PC-9 (cell line): ENCODE results near the gene C1QTNF1. TPM values are rescaled to one million over a fixed set of nuclear protein-coding genes. Genes with fewer than 3 reads are reported as not detected.

Experiments
- BruUV-seq: library from RNA; stranded (reverse); fragments of 400-500 nt; replicated peaks from 2 replicates; lab custom pipeline; 2021; lab: Mats Ljungman, UMichigan
- CTCF ChIA-PET: fragments of 300-600 bp; sonication (Branson Sonifier 250); formaldehyde crosslinking; loops from one replicate; lab custom pipeline; 2022; ENCODE audit warnings: antibody characterized with exemption; lab: Charles Lee
- POLR2A ChIA-PET: fragments of 300-600 bp; sonication (Branson Sonifier 250); formaldehyde crosslinking; loops from one replicate; lab custom pipeline; 2022; ENCODE audit warnings: antibody characterized with exemption; ENCODE audit not compliant: unreplicated experiment; lab: Charles Lee
- DNase-seq, 2 experiments: peaks; one replicate each; pipeline versions ENCODE4 v3.0.0 to v3.0.0-alpha.2; 2015 to 2022; ENCODE audit warnings: mixed read lengths in 1 of 2
- H2AFZ ChIP-seq: fragments of 200-600 bp; sonication (generic); 2 replicates; pipeline ENCODE4 v1.8.1; 2017; ENCODE audit warnings: antibody characterized with exemption
- H3F3A ChIP-seq: fragments of 200-600 bp; sonication (generic); 2 replicates; pipeline ENCODE4 v1.8.1; 2017; ENCODE audit warnings: antibody characterized with exemption, mild to moderate bottlenecking, low read depth; ENCODE audit not compliant: insufficient read depth
- H3K27ac ChIP-seq: fragments of 200-600 bp; sonication (generic); 2 replicates; pipeline ENCODE4 v1.6.1; 2016; ENCODE audit warnings: mixed run types
- H3K27me3 ChIP-seq: fragments of 200-600 bp; sonication (generic); 2 replicates; pipeline ENCODE4 v1.6.1; 2016; ENCODE audit warnings: low read depth, mixed run types; ENCODE audit not compliant: insufficient read depth
- H3K36me3 ChIP-seq: fragments of 200-600 bp; sonication (generic); 2 replicates; pipeline ENCODE4 v1.6.1; 2016; ENCODE audit warnings: low read depth, mixed run types
- H3K4me1 ChIP-seq: fragments of 200-600 bp; sonication (generic); replicated peaks from 2 replicates; pipeline ENCODE4 v1.6.1; 2016; ENCODE audit warnings: mixed run types; ENCODE audit not compliant: insufficient read depth
- H3K4me2 ChIP-seq: fragments of 200-600 bp; sonication (generic); 2 replicates; pipeline ENCODE4 v1.6.1; 2017; ENCODE audit warnings: mixed run types
- H3K4me3 ChIP-seq: fragments of 200-600 bp; sonication (generic); 2 replicates; pipeline ENCODE4 v1.6.1; 2016; ENCODE audit warnings: mixed run types
- H3K79me2 ChIP-seq: fragments of 200-600 bp; sonication (generic); 2 replicates; pipeline ENCODE4 v1.6.1; 2017; ENCODE audit warnings: low read depth, mixed run types
- H3K9me2 ChIP-seq: fragments of 200-600 bp; sonication (generic); 2 replicates; pipeline ENCODE4 v1.8.1; 2017; ENCODE audit warnings: mild to moderate bottlenecking; ENCODE audit not compliant: insufficient read depth
- H3K9me3 ChIP-seq: fragments of 200-600 bp; sonication (generic); 2 replicates; pipeline ENCODE4 v1.8.1; 2016; ENCODE audit warnings: low read depth; ENCODE audit not compliant: insufficient read depth
- H4K20me1 ChIP-seq: fragments of 200-600 bp; sonication (generic); 2 replicates; pipeline ENCODE4 v1.8.1; 2017; ENCODE audit not compliant: insufficient read depth
- CTCF ChIP-seq: fragments of 200-600 bp; sonication (generic); conservative IDR thresholded peaks from 2 replicates; pipeline ENCODE4 v1.6.1; 2017; ENCODE audit warnings: mixed run types, antibody characterized with exemption, mild to moderate bottlenecking, moderate library complexity
- EZH2 ChIP-seq: fragments of 200-600 bp; sonication (generic); IDR thresholded peaks from 2 replicates; pipeline ENCODE4 v1.8.0; 2017; ENCODE audit warnings: antibody characterized with exemption, low read depth
- intact Hi-C: fragments of 100-400 bp; cut with micrococcal nuclease; formaldehyde crosslinking; loops from one replicate; pipeline ENCODE4 v1.10.0; 2022; ENCODE audit not compliant: unreplicated experiment
- total RNA-seq: library from RNA; stranded (reverse); gene quantifications from 2 replicates; pipeline ENCODE4 v1.2.3, GENCODE V29; 2021

The C1QTNF1 gene
- total RNA-seq, 1 experiment from 2014 or later: 3.4 TPM

DNA sequence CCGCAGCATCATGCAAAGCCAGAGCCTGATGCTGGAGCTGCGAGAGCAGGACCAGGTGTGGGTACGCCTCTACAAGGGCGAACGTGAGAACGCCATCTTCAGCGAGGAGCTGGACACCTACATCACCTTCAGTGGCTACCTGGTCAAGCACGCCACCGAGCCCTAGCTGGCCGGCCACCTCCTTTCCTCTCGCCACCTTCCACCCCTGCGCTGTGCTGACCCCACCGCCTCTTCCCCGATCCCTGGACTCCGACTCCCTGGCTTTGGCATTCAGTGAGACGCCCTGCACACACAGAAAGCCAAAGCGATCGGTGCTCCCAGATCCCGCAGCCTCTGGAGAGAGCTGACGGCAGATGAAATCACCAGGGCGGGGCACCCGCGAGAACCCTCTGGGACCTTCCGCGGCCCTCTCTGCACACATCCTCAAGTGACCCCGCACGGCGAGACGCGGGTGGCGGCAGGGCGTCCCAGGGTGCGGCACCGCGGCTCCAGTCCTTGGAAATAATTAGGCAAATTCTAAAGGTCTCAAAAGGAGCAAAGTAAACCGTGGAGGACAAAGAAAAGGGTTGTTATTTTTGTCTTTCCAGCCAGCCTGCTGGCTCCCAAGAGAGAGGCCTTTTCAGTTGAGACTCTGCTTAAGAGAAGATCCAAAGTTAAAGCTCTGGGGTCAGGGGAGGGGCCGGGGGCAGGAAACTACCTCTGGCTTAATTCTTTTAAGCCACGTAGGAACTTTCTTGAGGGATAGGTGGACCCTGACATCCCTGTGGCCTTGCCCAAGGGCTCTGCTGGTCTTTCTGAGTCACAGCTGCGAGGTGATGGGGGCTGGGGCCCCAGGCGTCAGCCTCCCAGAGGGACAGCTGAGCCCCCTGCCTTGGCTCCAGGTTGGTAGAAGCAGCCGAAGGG lies 24.2 kb downstream of the C1QTNF1 start:
- peaks cover 2% of the 10 kb centered on the region for H3F3A ChIP-seq
- CTCF ChIA-PET: interaction anchor here (0.5 to 0.9 kb wide), 3 partner anchors 11 to 176 kb away, joined by 3 to 4 read pairs (median 4); no protein-coding TSS in a partner anchor
- H2AFZ ChIP-seq: no peak overlapping the region
- no peaks in the 10 kb centered on the region for H3K9me3 ChIP-seq
- TF ChIP-seq EZH2 (no peak), CTCF (no peak)
- H3K4me3 ChIP-seq: no peak overlapping the region
- no peaks in the 10 kb centered on the region for H3K4me1 ChIP-seq
- no peak overlapping the region for H3K27ac ChIP-seq
- no peak overlapping the region for H3K4me2 ChIP-seq
- H3K79me2 ChIP-seq: no peaks in the 10 kb centered on the region
- H4K20me1 ChIP-seq: no peaks in the 10 kb centered on the region
- no peaks in the 10 kb centered on the region for H3K36me3 ChIP-seq
- POLR2A ChIA-PET: no interaction called here
- H3K27me3 ChIP-seq: no peaks in the 10 kb centered on the region
- no TSS peak for BruUV-seq
- DNase-seq: no peak
- H3K9me2 ChIP-seq: no peaks in the 10 kb centered on the region
- intact Hi-C loops: no loop called here

DNA sequence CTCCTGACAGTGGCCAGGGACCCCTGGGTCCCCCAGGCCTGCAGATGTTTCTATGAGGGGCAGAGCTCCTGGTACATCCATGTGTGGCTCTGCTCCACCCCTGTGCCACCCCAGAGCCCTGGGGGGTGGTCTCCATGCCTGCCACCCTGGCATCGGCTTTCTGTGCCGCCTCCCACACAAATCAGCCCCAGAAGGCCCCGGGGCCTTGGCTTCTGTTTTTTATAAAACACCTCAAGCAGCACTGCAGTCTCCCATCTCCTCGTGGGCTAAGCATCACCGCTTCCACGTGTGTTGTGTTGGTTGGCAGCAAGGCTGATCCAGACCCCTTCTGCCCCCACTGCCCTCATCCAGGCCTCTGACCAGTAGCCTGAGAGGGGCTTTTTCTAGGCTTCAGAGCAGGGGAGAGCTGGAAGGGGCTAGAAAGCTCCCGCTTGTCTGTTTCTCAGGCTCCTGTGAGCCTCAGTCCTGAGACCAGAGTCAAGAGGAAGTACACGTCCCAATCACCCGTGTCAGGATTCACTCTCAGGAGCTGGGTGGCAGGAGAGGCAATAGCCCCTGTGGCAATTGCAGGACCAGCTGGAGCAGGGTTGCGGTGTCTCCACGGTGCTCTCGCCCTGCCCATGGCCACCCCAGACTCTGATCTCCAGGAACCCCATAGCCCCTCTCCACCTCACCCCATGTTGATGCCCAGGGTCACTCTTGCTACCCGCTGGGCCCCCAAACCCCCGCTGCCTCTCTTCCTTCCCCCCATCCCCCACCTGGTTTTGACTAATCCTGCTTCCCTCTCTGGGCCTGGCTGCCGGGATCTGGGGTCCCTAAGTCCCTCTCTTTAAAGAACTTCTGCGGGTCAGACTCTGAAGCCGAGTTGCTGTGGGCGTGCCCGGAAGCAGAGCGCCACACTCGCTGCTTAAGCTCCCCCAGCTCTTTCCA lies 25.1 kb downstream of the C1QTNF1 start:
- Histone ChIP-seq H3K4me2 (no peak overlapping the region), H3K27me3 (no peaks in the 10 kb centered on the region), H3K79me2 (no peaks in the 10 kb centered on the region), H3K4me3 (no peak overlapping the region), H3K9me3 (no peaks in the 10 kb centered on the region), H3K27ac (no peak overlapping the region), H3K9me2 (no peaks in the 10 kb centered on the region), H2AFZ (no peak overlapping the region), H4K20me1 (no peaks in the 10 kb centered on the region), H3K36me3 (no peaks in the 10 kb centered on the region), H3F3A (no peaks in the 10 kb centered on the region), H3K4me1 (no peaks in the 10 kb centered on the region)
- TF ChIP-seq EZH2: no peak
- no peak for TF ChIP-seq CTCF
- ChIA-PET POLR2A (no interaction called here), CTCF (interaction anchor here (0.5 to 0.9 kb wide), 2 partner anchors 29 to 177 kb away, joined by 3 to 4 read pairs; no protein-coding TSS in a partner anchor)
- no TSS peak for BruUV-seq
- intact Hi-C loops: no loop called here
- DNase-seq: no peak

DNA sequence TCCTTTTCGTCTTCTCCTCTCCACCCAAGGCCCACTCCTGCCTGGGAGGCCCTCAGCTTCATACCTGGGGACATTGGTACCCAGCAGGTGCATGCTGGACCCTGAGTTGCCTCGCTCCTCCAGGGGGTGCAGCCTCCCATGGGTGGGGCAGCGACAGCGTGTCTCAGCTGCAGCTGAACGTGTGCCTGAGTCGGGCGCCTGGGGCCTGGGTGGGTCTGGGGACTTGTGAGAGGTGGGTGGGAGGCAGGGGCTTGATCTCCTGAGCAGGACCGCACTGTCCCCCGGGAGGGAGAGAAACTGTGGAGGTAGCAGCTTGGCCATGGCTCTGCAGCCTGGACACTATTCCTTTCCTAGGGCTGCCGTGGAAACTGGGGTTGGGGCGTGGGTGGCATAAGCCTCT lies 25.9 kb downstream of the C1QTNF1 start:
- POLR2A ChIA-PET: no interaction called here
- CTCF ChIA-PET: no interaction called here

More for the DNA sequence above, 25.9 kb downstream of the C1QTNF1 start:
- no peaks in the 10 kb centered on the region for H3K9me2 ChIP-seq
- no peaks in the 10 kb centered on the region for H4K20me1 ChIP-seq
- H2AFZ ChIP-seq: no peak overlapping the region
- H3K27ac ChIP-seq: no peak overlapping the region
- TF ChIP-seq EZH2 (no peak), CTCF (no peak)
- no peaks in the 10 kb centered on the region for H3K36me3 ChIP-seq
- no peak for DNase-seq
- intact Hi-C loops: no loop called here
- H3K27me3 ChIP-seq: no peaks in the 10 kb centered on the region
- no TSS peak for BruUV-seq
- no peak overlapping the region for H3K4me3 ChIP-seq
- H3K79me2 ChIP-seq: no peaks in the 10 kb centered on the region
- no peak overlapping the region for H3K4me2 ChIP-seq
- H3K4me1 ChIP-seq: no peaks in the 10 kb centered on the region
- H3K9me3 ChIP-seq: no peaks in the 10 kb centered on the region
- no peaks in the 10 kb centered on the region for H3F3A ChIP-seq
